Testis (tissue), 3 donors: ENCODE results near the gene SNORC. TPM values are rescaled to one million over a fixed set of nuclear protein-coding genes. Genes with fewer than 3 reads are reported as not detected.
"Not testable (repeated sequence)": the region's sequence is repeated elsewhere in the genome, so short reads cannot be mapped to it uniquely, and the experiment has no call there.

ENCODE experiments used
- DNase-seq: peaks from one replicate; pipeline ENCODE4 v3.0.0-alpha.2; 2019
- H3K27ac ChIP-seq, 2 donors: fragments of 200-600 bp; sonication (generic); one replicate each; pipeline ENCODE4 v1.5.1; 2019
- H3K27me3 ChIP-seq: fragments of 200-600 bp; sonication (generic); one replicate; pipeline ENCODE4 v1.5.1; 2019
- H3K36me3 ChIP-seq: fragments of 200-600 bp; sonication (generic); one replicate; pipeline ENCODE4 v1.5.1; 2017; ENCODE audit warnings: low read depth; ENCODE audit errors: missing control alignments
- H3K4me1 ChIP-seq: fragments of 200-600 bp; sonication (generic); one replicate; pipeline ENCODE4 v1.5.1; 2019
- H3K4me3 ChIP-seq, 2 donors: fragments of 200-600 bp; sonication (generic); one replicate each; pipeline ENCODE4 v1.5.1; 2017 to 2019
- H3K9me3 ChIP-seq: fragments of 200-600 bp; sonication (generic); one replicate; pipeline ENCODE4 v1.5.1; 2017
- CTCF ChIP-seq, 3 experiments: fragments of 450-650 bp in 2 of 3; fragments of 200-600 bp in 1 of 3; sonication (generic) in 1 of 3; IDR thresholded peaks; one replicate each; pipeline ENCODE4 v1.5.1; 2016 to 2019; ENCODE audit warnings: antibody characterized with exemption in 3 of 3, mild to moderate bottlenecking in 2 of 3, moderate library complexity in 1 of 3
- POLR2A ChIP-seq: fragments of 450-650 bp; IDR thresholded peaks from one replicate; pipeline ENCODE4 v1.6.1; 2017; ENCODE audit warnings: antibody characterized with exemption, mild to moderate bottlenecking, moderate library complexity
- WGBS, 2 donors: methylation state at CpG; one replicate each; pipeline ENCODE4 v1.1.5; 2018; 5-methylcytosine and 5-hydroxymethylcytosine counted together
- intact Hi-C: fragments of 100-400 bp; cut with DNase I; formaldehyde crosslinking; loops from one replicate; pipeline ENCODE4 v1.15.1; 2023; ENCODE audit warnings: low total_unique reads
- polyA plus RNA-seq: library from polyadenylated mRNA; stranded (reverse); fragments of 350-450 nt; fragmentation: Illumina TruSeq; extraction: RNeasy Lipid Tissue Mini Kit (QIAGEN cat#74804); gene quantifications from one replicate; pipeline ENCODE4 v1.2.3, GENCODE V29; 2014; ENCODE audit warnings: low read depth, low replicate concordance; ENCODE audit not compliant: insufficient read depth
- total RNA-seq, 2 donors: library from RNA; depleted of rRNA; stranded (reverse); fragments of >200 nt; gene quantifications; one replicate each; pipeline ENCODE4 v1.2.3, GENCODE V29; 2016

SNORC gene
- total and polyA plus RNA-seq, 3 donors from 2014 or later, result 7.3 to 15.9 (median 14.5) TPM

- no peak for TF ChIP-seq POLR2A
- TF ChIP-seq CTCF (IDR thresholded peaks at IDR 0.05), result no peak
- H3K27me3 ChIP-seq, result no peaks in the 10 kb centered on the region
- no peak overlapping the region for H3K4me3 ChIP-seq
- WGBS, 2 donors, result 63 to 68% methylated on average over 18 of the region's 18 CpGs
- H3K9me3 ChIP-seq, result no peaks in the 10 kb centered on the region
- H3K27ac ChIP-seq, result no peak overlapping the region
- intact Hi-C loops, result no loop called here
- H3K36me3 ChIP-seq, result no peaks in the 10 kb centered on the region
- peak; percentile 42 for DNase-seq
- H3K4me1 ChIP-seq, result peaks cover 4% of the 10 kb centered on the region
Observed at GRCh38 chr2:232898592-232899543, 28.8 kb downstream of the SNORC start.

- intact Hi-C loops, result no loop called here
- Histone ChIP-seq H3K27me3 (no peaks in the 10 kb centered on the region), H3K9me3 (no peaks in the 10 kb centered on the region), H3K36me3 (no peaks in the 10 kb centered on the region), H3K4me3 (no peak overlapping the region), H3K4me1 (peaks cover 4% of the 10 kb centered on the region), H3K27ac (no peak overlapping the region)
- TF ChIP-seq POLR2A (no peak), CTCF (IDR thresholded peaks at IDR 0.05) (no peak)
- peak; percentile 32 for DNase-seq
- 43 to 53% methylated on average over 42 to 43 of the region's 43 CpGs for WGBS, 2 donors
Observed at GRCh38 chr2:232900811-232901735, 31.0 kb downstream of the SNORC start.

- no peaks in the 10 kb centered on the region for H3K9me3 ChIP-seq
- no peak for DNase-seq
- WGBS, 2 donors, result 66 to 85% methylated on average over 18 to 28 of the region's 28 CpGs
- no peak overlapping the region for H3K27ac ChIP-seq
- H3K27me3 ChIP-seq, result no peaks in the 10 kb centered on the region
- no peak overlapping the region for H3K4me3 ChIP-seq
- no peaks in the 10 kb centered on the region for H3K36me3 ChIP-seq
- intact Hi-C loops, result no loop called here
- H3K4me1 ChIP-seq, result peaks cover 4% of the 10 kb centered on the region
- TF ChIP-seq CTCF (IDR thresholded peaks at IDR 0.05) (no peak), POLR2A (no peak)
Observed at GRCh38 chr2:232901736-232902578, 31.9 kb downstream of the SNORC start.

- no peak for DNase-seq
- WGBS, 2 donors, result 88 to 89% methylated on average over 8 to 9 of the region's 9 CpGs
- intact Hi-C loops, result no loop called here
- Histone ChIP-seq H3K27me3 (no peaks in the 10 kb centered on the region), H3K4me3 (no peak overlapping the region), H3K9me3 (no peaks in the 10 kb centered on the region), H3K36me3 (no peaks in the 10 kb centered on the region), H3K27ac (no peak overlapping the region), H3K4me1 (peaks cover 8% of the 10 kb centered on the region)
- TF ChIP-seq CTCF (IDR thresholded peaks at IDR 0.05) (no peak), POLR2A (no peak)
Observed at GRCh38 chr2:232903989-232904388, 33.9 kb downstream of the SNORC start.

GRCh38 chr2:232906867-232907717 lies 37.0 kb downstream of the SNORC start:
- WGBS, 2 donors, result 61 to 67% methylated on average over 7 to 9 of the region's 10 CpGs
- H3K9me3 ChIP-seq, H3K4me1 ChIP-seq, H3K27me3 ChIP-seq, H3K36me3 ChIP-seq, DNase-seq, intact Hi-C loops, H3K4me3 ChIP-seq, H3K27ac ChIP-seq: not testable (repeated sequence)

- H3K27ac ChIP-seq, H3K4me1 ChIP-seq, H3K27me3 ChIP-seq, DNase-seq, intact Hi-C loops, H3K9me3 ChIP-seq, H3K4me3 ChIP-seq, H3K36me3 ChIP-seq: not testable (repeated sequence)
- WGBS, 2 donors, result 93 to 95% methylated on average over 9 of the region's 9 CpGs
Observed at GRCh38 chr2:232907718-232908085, 37.6 kb downstream of the SNORC start.
